MV-4-11 (cell line): Measurements from ENCODE around the gene RECK.
A peak's percentile ranks its signal among the peaks of the same experiment; 100 is the strongest.

ENCODE experiments used
- DNase-seq: peaks from one replicate; lab custom pipeline; 2025; lab: John Stamatoyannopoulos, UW

The RECK gene

DNA sequence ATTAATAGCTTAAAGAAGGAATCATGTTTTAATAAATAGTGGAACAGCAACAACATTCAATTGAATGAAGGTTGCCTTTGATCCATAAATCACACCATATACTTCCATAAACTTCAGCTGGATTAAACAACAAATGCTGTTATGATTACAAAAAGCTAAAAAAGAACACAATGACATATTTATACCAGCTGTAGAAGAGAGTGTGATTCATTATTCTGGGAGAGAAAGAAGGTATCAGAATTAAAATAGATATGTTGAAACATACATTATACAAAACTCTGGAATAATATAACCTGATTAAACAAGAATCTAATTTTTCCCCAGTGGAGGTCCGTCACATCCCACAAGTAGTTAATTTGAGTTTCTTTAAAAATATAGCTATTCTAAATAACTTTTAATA, 7.5 kb upstream of the RECK start:
- no peak for DNase-seq

GRCh38 chr9:36029765-36030528, 6.8 kb upstream of the RECK start:
- peak; percentile 97 for DNase-seq

DNA sequence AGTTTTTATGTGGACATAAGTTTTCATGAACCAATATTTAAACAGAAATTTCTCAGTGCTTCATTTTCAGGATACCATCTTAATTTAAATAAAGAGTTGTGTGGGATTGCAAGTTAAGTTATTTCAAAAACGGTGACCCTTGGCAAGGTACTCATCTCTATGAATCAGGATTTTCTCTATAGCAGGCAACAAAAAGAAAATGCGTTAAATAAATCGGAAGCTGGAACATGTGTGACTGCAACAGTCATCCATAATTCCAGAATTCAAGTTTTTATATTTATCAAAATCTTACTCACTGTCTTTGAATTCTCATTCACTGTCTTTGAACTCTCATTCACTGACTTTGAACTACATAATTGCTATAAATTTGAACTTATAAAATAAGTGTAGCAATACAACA, 5.8 kb upstream of the RECK start:
- no peak for DNase-seq

GRCh38 chr9:36031774-36032555, 4.7 kb upstream of the RECK start:
- no peak for DNase-seq

DNA sequence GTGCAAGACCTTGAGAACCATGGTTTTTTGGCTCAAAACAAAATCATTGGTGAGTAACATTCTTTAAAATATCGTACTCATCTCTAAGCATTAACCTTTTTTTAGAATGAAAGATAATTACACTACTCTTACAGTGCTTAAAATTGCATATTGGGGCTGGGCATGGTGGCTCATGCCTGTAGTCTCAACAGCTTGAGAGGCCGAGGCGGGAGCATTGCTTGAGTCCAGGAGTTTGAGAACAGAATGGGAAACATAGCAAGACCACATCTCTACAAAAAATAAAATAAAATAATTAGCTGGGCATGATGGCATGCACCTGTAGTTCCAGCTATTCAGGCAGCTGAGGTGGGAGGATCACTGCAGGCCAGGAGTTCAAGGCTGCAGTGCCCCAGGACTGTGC, 2.9 kb upstream of the RECK start:
- no peak for DNase-seq

GRCh38 chr9:36034234-36034633, 2.5 kb upstream of the RECK start:
- no peak for DNase-seq

DNA sequence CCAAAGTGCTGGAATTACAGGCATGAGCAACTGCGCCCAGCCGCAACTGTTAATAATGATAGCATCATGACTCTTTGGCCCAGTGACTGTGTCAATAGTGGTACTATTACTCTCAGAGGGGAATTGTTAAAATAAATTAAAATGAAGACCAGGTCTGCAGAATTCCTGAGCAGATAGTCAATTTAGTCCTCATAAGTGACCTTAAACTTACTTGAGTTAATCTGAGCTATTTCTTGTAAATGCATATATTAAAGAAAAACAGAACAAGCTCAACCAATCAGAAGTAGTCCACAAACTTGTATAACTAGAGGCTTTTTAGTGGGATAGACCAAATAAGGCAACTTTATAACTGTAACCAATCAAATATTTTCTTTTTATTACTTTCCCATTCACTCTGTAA, 1.7 kb upstream of the RECK start:
- no peak for DNase-seq

- no peak for DNase-seq
Measured at GRCh38 chr9:36036253-36036779, 397 bp upstream of the RECK start.

DNA sequence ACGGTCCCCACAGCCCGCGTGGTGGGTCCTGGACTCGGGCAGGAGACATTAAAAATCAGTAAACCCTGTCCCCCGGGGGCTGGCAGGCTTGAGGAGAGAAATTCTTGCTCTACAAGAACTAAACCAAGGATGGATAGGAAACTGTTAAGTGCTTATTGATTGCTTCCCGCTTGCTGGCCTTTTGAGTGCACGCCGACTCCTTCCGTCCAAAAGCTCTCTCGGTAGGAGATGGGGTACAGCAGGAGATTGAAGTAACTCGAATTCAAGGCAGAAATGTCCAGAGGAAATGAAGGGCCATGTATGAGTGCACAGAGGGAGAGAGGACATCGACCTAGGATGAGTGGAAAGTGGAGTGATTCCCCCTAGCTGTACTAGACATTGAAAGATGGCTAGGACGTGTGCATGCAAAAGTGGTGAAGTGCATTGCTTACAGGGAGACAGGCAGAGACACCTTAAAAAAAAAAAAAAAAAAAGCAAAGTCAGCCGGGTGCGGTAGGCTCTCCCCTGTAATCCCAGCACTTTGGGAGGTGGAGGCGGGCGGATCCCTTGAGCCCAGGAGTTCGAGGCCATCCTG, 923 bp downstream of the RECK start:
- peak; percentile 25 for DNase-seq

- DNase-seq = no peak
Measured at GRCh38 chr9:36039121-36039520, 2.4 kb downstream of the RECK start.

DNA sequence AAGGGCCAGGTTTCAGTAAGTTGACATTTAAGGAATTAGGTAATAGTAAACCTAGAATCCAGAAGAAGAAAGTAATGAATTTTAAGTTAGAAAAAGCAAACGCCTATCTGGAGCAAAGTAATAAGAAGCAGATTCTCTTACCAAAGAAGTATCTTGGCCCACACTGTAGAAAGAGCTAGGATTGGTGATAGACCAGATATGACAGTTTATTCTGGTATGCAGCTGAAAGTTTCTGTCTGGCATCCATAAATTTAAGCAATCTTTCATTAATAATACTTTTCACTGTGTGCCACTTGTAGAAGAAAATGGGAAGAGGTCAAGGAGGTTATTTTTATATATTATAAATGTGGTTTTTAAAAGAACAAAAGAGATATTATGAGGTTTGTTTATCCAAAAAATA, 3.0 kb downstream of the RECK start:
- no peak for DNase-seq

DNA sequence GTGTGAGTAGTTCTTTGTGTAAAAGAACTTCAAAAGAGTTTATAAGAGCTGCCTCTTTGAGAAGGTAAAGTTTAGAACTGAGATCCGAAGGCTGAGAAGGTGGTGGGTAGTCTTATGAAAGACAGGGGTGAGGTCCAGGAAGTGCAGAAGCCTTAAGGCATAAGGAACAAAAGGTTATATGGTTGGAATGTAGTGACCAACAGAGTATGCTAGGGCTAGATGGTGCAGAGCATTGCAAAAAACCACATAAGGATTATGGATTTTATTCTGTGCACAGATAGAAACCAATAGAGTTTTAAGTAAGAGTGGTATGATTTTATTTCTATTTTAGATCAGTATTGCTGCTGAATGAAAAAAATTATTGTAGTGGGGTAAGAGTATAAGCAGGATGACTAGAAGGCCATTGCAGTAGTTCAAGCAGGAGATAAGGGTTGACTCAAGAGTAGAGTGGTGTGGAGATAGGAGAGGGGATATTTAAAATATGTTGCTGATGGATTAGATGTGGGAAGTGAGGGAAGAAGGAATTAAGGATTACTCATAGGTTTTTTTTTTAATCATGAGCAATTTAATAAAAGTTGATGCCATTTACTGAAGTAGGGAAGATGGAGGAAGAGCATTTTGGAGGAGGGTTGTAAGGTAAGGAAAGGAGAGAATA, 3.7 kb downstream of the RECK start:
- DNase-seq = no peak

- DNase-seq = peak; percentile 53
Measured at GRCh38 chr9:36041506-36041905, 4.8 kb downstream of the RECK start.

GRCh38 chr9:36045610-36046009, 8.9 kb downstream of the RECK start:
- no peak for DNase-seq

DNA sequence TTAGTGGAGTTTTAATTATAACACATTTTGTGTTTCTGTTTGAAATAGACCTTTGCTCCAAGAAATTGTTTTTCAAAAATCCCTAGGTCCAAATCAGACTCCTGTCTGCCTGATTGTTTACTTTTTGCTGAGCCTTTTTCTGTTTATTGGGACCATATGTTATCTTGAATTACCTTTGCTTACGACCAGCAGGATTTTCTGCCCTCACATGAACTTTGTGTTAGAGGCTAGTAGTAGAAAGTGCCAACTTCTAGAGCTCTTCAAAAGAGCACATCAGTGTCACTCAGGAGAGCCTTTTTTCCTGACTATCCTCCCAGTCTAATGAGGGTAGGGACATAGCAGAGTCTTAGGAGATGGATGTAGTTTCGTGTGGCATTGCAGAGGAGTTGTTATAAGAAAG, 10.2 kb downstream of the RECK start:
- no peak for DNase-seq

DNA sequence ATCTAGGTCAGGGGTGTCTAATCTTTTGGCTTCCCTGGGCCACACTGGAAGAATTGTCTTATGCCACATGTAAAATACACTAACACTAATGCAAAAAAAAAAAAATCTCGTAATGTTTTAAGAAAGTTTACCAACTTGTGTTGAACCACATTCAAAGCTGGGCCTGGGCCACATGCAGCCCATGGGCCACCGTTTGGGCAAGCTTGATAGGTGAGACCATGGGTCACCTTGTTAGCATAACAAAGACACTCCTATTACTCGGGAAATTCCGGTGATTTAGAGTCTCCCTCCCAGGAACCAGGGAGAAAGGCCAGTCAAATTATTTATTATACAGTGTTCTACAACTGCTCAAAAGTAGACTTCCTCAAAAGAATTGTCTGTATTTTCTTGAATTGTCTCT, 12.7 kb downstream of the RECK start:
- no peak for DNase-seq

DNA sequence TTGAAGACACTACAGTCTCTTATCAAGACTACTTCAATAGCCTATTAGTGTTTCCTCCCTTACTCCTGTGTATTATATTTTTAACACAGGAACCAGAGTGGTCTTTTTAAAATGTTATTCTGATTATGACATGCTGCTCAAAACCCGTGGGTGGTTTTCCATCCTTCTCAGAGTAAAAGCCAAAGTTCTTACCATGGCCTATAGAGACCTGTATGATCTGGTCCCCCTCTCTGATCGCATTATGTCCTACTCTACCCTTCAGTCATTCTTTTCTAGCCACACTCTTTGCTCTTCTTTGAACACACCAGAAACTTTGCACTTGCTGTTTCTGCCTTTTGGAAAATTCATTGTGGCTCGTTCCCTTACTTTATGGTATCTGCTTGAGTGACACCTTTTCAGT, 13.8 kb downstream of the RECK start:
- no peak for DNase-seq

GRCh38 chr9:36051317-36051716, 14.6 kb downstream of the RECK start:
- no peak for DNase-seq

DNA sequence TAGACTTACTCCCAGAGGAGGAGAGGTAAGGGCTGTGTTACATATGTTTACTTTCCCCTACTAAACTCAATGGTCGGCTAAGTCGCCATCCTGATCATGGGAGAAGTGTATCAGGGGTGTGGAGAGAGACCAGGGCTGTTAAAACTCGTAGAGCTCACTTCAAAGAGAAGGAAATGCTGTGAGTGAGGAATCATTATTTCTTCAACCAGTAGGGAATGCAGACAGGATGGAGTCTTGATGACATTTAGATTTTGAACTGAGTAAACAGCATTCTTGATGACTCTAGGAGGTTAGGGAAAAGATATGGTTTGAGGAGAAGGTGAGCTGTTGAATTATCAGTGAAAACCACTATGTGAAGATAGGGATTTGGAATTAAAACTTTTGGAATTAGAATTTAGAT, 17.3 kb downstream of the RECK start:
- DNase-seq = no peak

- DNase-seq = no peak
Measured at GRCh38 chr9:36056896-36057295, 20.2 kb downstream of the RECK start.

GRCh38 chr9:36063804-36064447, 27.2 kb downstream of the RECK start:
- DNase-seq = no peak

GRCh38 chr9:36064448-36065037, 27.8 kb downstream of the RECK start:
- peak; percentile 67 for DNase-seq
